ENCODE results near the gene USP2.

DNA sequence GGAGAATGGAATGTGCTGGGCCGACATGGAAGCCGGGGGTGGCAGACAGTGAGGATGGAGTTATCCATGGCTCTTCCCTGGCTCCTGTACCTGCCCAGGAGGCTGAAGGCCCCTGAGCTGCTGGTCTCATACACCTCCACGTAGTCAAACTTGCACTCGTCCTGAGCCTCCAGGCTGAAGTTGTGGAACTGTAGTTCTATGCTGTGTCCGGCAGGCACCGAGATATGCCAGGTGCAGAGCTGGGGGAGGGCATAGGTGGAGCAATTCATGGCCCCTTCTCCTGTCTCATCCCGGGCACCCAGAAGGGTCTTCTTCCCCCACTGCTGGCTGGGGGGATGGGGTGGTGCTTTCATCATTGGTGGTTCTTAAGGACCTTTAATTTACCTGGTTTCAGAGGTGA lies 37.8 kb downstream of the USP2 start:
- TF ChIP-seq EZH2 (optimal IDR thresholded peaks at IDR 0.05; ENCODE audit: low read depth, low read length), result no peak
- TF ChIP-seq, protein P1, sequence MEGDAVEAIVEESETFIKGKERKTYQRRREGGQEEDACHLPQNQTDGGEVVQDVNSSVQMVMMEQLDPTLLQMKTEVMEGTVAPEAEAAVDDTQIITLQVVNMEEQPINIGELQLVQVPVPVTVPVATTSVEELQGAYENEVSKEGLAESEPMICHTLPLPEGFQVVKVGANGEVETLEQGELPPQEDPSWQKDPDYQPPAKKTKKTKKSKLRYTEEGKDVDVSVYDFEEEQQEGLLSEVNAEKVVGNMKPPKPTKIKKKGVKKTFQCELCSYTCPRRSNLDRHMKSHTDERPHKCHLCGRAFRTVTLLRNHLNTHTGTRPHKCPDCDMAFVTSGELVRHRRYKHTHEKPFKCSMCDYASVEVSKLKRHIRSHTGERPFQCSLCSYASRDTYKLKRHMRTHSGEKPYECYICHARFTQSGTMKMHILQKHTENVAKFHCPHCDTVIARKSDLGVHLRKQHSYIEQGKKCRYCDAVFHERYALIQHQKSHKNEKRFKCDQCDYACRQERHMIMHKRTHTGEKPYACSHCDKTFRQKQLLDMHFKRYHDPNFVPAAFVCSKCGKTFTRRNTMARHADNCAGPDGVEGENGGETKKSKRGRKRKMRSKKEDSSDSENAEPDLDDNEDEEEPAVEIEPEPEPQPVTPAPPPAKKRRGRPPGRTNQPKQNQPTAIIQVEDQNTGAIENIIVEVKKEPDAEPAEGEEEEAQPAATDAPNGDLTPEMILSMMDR (IDR thresholded peaks at IDR 0.05; ENCODE audit: low read length), result no peak
- TF ChIP-seq EZH2phosphoT487 (IDR thresholded peaks at IDR 0.05; ENCODE audit: low read length), result no peak
